ENCODE data around the gene CHRNA10.

Gene CHRNA10, protein sequence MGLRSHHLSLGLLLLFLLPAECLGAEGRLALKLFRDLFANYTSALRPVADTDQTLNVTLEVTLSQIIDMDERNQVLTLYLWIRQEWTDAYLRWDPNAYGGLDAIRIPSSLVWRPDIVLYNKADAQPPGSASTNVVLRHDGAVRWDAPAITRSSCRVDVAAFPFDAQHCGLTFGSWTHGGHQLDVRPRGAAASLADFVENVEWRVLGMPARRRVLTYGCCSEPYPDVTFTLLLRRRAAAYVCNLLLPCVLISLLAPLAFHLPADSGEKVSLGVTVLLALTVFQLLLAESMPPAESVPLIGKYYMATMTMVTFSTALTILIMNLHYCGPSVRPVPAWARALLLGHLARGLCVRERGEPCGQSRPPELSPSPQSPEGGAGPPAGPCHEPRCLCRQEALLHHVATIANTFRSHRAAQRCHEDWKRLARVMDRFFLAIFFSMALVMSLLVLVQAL

DNA sequence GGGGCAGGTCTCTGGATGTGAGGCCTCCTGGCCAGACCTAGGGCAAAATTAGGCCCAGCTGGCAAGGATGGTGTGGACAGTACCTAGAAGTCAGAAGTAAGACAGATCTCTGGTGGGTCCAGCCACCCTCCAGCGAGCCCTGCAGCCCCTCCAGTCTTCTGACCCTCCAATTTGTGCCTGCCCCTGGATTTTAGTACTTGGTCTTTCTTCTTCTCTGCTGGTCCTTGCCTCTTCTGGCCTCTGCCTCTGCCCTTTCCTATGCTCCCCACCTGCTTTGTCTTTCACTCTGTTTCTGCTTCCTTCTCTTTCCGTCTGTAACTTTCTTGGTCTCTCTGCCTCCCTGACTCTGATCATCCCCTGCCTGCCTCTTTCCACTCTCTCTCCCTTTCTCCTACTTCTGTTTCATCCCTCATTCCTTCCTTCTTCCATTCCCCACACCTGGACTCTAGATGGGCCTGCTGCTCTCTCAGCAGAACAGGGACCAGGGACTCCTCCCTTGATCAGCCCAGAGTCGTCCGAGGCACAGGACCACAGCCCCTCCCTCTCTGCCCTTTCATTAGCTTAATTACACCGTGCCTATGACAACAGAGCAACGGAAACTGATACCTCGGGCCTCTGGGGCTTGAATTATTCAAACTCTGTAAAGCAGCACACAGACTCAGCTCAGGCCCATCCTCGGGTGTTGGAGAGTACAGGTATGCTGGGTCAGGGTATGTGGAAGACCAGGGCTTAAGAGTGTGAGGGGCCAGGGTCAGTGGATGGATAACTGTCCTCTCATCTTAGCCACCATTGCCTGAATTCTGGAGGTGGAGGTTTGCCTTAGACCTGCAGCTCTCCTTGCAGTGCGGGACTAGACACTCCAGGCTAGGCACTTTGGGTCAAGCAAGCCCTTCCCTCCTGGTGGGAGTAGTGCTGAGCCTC is at the start of gene CHRNA10:
Gene CHRNA10 (minus strand): TSS at position 51 of the 921 bp plus-strand sequence. CDS start 72 bp downstream, outside the sequence.
- no peak for DNase-seq (ENCODE audit: low read depth in 2 of 2, low spot score in 1 of 2)

DNA sequence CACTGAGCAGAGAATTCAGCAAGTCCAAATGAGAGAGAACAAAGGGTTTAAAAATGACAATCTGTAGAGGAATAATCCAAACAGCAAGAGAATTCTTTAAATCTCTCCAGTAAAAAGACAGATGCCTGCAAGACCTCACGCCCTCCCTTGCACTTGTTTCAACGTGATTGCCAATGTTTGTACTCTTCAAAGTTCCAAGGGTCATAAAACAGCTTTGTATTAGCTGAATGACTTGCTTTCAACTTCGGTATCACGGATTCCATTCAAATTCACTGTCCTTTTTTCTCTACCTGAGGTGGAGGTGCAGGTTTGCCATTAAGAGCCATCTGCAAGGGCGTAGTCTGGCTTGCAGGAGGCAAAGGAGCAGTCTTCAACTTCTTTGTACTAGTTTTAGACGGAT is 41.1 kb upstream of the CHRNA10 start:
- no peak for DNase-seq (ENCODE audit: low read depth in 2 of 2, low spot score in 1 of 2)

DNA sequence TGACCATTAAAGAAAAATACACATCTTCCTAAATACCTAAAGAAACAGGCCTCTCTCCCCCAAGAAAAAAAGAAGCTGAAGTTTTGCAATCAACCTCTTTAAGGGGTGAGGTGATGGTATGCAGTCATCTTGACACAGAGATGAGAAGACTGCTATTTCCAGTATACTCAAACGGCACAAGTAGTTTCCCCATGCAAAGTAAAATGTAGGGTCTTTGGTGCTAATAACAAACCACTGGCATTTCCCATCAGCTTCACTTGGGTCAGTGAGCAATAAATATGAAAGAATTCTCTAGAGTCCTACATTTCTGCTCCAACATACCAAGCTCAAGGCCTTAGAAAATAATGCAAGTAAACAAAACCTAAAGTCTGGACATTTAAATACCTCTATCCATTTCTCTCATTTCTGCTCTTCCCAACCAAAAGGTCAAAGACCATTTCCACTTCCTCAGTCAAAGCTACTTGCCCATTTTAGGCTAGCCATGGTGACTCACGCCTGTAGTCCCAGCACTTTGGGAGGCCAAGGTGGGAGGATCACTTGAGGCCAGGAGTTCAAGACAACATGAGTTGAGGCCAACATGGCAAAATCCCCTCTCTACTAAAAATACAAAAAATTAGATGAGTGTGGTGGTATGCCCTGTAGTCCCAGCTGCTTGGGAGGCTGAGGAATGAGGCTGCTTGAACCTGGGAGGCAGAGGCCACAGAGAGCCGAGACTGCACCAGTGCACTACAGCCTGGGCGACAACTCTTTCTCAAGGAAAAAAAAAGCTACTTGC is 39.5 kb upstream of the CHRNA10 start:
- DNase-seq (ENCODE audit: low read depth in 2 of 2, low spot score in 1 of 2) = no peak

DNA sequence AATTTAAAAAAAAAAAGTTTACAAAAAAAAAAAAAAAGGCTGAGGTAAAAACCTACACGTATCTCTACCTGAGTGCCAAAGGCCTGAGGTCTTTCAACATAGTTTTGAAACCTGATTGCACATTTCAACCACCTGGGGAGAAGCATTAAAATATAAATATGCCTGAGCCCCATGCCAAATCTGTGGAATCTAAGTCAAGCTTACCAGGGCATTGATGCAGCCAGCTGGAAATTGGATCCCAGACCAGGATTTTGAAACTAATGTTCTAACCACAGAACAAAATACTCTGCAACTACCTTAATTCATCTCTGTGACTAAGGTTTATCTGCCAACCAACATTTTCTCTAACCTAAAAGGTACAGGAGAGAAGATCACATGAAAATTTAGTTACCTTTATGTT is 38.8 kb upstream of the CHRNA10 start:
- DNase-seq (ENCODE audit: low read depth in 2 of 2, low spot score in 1 of 2) = no peak

DNA sequence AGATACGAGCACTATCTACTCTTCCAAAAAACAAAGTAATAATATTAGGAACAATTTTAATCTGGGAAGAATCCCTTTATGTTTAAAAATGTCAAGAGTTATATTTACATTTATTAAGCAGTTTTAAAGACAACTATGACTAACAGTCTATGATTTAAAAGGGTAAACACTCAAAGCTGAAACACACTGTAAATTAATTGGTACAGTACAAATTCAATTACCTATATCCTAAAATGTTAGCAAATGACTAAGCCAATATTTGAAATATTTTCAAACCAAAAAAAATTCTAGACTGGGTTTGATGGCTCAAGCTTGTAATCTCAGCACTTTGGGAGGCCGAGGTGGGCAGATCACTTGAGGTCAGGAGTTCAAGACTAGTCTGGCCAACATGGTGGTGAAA is 36.0 kb upstream of the CHRNA10 start:
- no peak for DNase-seq (ENCODE audit: low read depth in 2 of 2, low spot score in 1 of 2)

DNA sequence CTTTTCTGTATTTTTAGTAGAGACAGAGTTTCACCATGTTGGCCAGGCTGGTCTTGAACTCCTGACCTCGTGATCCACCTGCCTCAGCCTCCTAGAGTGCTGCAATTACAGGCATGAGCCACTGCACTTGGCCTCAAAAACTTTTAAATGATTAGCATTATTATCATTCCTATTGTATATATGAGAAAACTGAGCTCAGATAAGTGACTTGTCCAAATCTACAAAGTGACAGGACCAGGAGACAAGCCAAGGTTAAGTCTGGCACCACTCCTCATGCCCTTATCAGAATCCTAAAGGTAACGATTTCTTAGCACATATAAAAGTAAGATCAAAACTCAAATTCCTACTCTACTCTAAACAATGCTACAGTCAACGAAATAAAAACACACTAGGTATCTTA is 32.2 kb upstream of the CHRNA10 start:
- no peak for DNase-seq (ENCODE audit: low read depth in 2 of 2, low spot score in 1 of 2)

DNA sequence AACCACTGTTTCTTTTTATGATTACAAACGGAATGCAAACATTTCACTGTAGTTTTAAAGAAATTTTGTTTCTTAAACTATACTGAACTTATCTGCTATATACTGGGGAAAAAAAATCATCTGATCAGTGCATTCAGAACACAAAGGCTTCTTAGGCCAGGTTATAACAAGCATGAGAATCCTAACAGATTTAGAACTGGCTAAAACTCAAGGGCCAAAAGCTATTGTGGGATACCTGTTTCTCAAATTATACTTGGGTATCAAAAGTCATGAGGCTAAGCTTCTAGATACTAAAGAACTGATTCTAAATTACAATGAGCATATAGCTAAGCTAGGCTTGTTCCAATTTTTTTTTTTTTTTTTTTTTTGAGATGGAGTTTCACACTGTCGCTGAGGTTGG is 29.7 kb upstream of the CHRNA10 start:
- DNase-seq (ENCODE audit: low read depth in 2 of 2, low spot score in 1 of 2) = no peak

DNA sequence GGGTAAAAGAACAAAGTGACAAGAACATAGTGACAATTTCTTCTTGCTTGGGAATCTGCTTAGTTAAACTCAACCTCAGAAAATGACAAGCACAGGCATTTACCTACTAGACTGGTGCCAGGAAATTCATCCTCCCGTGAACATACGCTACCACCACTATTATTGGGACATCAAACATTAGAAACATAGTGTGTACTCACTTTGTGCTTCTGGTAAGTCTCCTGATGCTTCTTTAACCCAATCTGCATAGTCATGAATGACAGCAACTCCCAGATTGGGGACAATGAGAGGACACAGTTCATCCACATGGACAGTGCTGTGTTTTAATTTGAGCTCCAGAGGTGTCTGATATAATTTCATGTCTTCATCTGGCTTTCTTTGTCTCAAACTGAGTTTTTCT is 29.2 kb upstream of the CHRNA10 start:
- DNase-seq (ENCODE audit: low read depth in 2 of 2, low spot score in 1 of 2) = no peak

DNA sequence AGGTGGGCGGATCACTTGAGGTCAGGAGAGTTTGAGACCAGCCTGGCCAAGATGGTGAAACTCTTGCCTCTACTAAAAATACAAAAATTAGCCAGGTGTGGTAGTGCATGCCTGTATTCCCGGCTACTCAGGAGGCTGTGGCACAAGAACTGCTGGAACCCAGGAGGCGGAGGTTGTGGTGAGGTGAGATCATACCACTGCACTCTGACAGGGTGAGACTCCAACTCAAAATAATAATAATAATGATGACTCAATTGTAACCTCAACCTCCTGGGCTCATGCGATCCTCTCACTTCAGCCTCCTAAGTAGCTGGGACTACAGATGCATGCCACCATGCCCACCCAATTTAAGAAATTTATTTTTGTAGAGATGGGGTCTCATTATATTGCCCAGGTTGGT is 15.6 kb upstream of the CHRNA10 start:
- no peak for DNase-seq (ENCODE audit: low read depth in 2 of 2, low spot score in 1 of 2)

DNA sequence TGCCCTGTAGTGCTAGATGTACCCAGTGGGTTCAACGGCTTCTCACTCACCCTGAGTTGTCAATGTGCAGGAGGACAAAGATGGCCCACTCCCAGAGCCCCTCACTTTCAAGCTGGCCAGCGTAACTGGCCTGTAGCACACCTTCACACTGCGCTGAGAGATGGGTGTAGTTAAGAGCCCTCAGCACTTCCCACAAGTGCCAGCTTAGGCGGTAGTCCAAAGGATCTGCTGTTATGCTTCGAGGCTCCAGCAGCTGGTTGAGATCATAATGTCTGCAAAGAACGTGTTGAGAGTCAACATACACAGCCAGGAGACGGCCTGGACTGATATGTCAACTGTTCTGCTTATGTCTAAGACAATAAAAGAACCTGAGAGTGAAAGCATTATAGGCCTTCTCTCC is 14.7 kb upstream of the CHRNA10 start:
- no peak for DNase-seq (ENCODE audit: low read depth in 2 of 2, low spot score in 1 of 2)

DNA sequence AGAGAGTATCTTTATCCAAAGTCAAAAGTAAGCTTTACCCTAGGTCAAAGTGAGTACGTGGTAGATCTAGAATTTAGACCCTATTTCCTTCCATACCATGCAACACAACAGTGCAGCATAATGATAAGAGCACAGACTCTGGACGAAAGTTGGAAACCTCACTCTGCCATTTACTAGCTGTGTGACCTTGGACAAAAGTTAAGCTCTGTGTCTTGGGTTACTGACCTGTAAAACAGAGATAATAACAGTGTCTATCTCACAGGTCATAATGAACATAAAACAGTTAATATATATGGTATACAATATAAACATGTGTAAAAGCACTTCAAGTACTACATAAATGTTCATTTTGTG is 13.6 kb upstream of the CHRNA10 start:
- no peak for DNase-seq (ENCODE audit: low read depth in 2 of 2, low spot score in 1 of 2)

DNA sequence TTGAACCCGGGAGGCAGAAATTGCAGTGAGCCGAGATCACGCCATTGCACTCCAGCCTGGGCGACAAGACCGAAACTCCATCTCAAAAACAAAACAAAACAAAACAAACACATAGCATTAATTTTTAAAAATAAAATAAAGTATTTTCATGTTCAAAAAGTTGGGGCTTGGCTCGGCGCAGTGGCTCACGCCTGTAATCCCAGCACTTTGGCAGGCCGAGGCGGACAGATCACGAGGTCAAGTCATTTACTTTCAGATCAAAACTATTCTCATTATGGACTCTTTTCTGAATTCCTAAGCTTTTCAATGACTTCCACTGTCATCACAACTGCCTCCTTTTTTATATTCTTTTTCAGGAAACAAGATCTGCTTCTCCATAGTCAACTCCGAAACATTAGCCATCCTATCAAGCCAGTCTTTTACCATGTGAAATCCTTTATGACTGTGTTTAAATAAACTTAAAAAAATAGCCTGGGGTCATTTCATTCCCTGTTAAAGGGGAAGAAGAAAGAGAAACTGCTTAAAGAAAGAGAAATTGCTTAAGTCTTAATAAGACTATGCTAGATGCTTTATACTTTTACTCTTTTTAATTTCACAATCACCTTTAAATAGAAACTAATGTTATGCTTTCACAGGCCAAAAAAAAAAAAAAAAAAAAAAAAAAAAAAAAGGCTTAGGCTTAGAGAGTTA is 13.1 kb upstream of the CHRNA10 start:
- DNase-seq (ENCODE audit: low read depth in 2 of 2, low spot score in 1 of 2) = no peak

DNA sequence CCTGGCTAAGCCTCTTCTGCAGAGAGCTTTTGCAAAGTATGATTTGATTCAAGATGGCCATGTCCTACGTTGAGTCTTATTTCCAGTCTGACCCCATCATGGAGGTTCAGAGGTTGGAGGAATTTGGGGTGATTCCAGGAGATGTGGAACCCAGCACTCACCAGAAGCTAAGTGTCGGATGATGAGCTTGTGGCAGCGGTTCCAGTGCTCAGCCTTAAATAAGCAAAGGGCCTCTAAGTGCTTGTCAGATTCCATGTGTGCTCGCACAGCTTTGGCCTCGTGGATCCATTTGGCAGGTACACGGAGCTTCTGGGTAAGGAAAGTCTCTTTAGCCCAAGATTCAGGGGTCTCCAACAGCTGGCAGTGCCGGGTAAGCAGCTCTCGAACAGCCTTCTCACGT is 11.9 kb upstream of the CHRNA10 start:
- DNase-seq (ENCODE audit: low read depth in 2 of 2, low spot score in 1 of 2) = no peak

DNA sequence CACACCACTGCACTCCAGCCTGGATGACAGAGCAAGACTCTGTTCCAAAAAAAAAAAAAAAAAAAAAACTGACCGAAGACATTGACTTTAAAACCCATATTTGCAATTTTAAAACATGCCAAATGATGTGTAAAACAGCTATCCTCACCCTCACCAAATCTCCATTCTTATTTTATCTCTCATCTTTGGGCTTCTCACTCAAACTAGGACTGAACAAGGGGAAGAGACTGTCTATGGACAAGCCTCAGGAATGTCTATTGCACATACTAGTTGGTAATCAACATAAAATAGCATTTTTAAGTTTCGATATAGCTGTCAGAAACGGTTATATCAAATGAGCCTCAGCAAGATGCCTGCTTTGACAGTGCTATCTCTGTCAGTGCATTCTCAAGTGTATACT is 7.9 kb upstream of the CHRNA10 start:
- no peak for DNase-seq (ENCODE audit: low read depth in 2 of 2, low spot score in 1 of 2)

DNA sequence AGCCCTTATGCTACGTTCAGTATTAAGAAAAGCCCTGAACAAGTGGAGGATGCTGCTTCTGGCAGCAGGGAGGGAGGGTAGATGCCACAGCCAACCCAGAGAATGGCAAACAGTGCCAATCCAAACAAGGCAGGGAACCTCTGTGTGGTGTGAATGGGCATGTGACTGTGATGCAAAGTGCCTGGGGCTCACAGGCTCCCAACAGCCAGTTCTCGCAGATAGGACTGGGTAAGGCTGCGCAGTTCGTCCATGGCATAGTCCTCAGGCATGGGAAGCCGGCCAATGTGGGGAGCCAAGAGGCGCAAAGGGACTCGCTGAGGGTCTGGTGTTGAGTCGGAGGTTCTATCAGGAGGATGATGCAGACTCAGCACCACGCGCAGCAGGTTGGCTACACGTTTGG is 4.8 kb upstream of the CHRNA10 start:
- no peak for DNase-seq (ENCODE audit: low read depth in 2 of 2, low spot score in 1 of 2)

DNA sequence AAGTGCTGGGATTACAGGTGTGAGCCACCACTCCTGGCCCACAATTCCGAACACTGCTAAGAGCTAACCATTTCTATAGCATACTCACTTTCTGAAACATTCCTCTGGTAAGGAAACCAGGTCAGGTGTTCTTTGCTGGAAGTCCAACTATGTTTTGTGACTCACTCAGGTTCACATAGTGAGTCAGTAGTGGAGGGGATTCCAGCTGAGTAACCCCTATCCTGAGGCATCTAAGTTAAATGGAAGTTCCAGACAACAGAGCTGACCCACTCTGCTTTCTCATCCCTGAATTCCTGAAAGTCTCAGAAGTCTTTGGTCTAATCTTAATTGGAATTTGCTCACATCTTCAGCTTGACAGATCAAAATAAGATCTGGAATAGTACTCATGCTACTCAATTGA is 3.0 kb upstream of the CHRNA10 start:
- no peak for DNase-seq (ENCODE audit: low read depth in 2 of 2, low spot score in 1 of 2)

DNA sequence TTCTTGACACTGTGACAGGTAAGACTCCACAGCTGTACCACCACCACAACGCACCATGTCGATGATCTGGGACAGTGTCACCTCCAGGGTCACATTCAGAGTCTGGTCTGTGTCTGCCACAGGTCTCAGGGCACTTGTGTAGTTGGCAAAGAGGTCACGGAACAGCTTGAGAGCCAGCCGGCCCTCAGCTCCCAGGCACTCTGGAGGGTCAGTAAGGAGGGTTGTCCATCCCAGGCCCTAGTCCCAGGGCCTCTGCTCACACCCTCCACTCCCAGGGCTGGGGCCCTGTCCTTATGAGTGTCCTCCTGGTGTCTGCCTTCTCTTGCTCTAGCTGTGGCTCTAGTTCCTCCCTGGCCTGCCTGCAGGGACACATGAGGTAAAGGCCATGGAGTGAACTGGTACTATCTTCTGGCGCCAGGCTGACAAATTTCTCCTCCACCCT is 1.4 kb downstream of the CHRNA10 start:
- no peak for DNase-seq (ENCODE audit: low read depth in 2 of 2, low spot score in 1 of 2)

DNA sequence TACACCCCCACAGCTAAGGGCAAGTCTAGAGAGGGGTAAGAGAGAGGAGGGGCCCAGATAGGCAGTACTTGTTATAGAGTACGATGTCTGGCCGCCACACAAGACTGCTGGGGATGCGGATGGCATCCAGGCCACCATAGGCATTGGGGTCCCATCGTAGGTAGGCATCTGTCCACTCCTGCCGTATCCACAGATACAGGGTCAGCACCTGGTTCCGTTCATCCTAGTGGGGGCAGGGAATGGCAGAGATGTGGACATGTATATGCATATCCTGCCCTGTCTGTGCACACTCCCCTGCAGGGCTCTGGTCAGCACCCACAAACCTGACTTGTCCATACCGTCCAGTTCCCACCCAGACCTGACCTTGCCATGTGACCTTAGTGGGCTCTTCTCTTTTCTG is 2.1 kb downstream of the CHRNA10 start:
- no peak for DNase-seq (ENCODE audit: low read depth in 2 of 2, low spot score in 1 of 2)

DNA sequence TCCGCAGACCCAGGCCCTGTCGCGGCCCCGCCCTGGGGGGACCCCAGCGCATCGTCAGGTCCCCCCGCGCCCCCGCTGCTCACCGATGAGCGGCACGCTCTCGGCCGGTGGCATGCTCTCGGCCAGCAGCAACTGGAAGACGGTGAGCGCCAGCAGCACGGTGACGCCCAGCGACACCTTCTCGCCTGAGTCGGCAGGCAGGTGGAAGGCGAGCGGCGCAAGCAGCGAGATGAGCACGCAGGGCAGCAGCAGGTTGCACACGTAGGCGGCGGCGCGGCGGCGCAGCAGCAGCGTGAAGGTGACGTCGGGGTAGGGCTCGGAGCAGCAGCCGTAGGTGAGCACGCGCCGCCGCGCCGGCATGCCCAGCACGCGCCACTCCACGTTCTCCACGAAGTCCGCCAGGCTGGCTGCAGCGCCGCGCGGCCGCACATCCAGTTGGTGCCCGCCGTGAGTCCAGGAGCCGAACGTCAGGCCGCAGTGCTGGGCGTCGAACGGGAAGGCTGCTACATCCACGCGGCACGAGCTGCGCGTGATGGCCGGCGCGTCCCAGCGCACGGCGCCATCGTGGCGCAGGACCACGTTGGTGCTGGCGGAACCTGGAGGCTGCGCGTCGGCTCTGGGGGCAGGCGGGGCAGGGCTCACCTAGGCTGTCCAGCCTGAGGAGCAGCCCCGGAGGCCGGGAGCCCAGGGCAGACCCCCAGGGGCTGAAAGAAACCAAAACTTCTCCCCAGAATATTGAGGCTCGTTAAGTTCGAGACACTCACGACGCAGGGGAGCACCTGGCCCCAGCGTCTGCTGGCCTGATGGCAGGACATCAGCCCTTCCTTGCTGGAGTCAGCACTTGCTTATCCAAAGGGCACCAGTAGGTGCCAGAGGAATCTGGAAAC is 3.8 kb downstream of the CHRNA10 start:
- DNase-seq (ENCODE audit: low read depth in 2 of 2, low spot score in 1 of 2) = no peak

DNA sequence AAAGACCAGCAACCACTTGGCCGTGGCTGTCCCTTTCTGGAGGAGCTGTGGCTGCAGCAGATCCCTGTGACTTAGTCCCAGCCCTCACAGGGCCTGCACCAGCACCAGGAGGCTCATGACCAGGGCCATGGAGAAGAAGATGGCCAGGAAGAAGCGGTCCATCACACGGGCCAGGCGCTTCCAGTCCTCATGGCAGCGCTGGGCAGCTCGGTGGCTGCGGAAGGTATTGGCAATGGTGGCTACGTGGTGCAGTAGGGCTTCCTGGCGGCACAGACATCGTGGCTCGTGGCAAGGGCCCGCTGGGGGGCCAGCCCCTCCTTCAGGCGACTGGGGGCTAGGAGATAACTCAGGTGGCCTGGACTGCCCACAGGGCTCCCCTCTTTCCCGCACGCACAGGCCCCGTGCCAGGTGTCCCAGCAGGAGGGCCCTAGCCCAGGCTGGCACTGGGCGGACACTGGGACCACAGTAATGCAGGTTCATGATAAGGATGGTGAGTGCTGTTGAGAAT is 5.1 kb downstream of the CHRNA10 start:
- DNase-seq (ENCODE audit: low read depth in 2 of 2, low spot score in 1 of 2) = no peak
